AG09319 (cell line): ENCODE results near the gene PSMG2.

Source experiments
- DNase-seq: peaks from one replicate; pipeline ENCODE4 v3.0.0-alpha.2; 2010; ENCODE audit warnings: low read depth; ENCODE audit errors: extremely low read depth
- CTCF ChIP-seq: IDR thresholded peaks from 2 replicates; pipeline ENCODE4 v1.5.1; 2011; ENCODE audit warnings: low read depth, mild to moderate bottlenecking, inconsistent platforms, low read length, moderate library complexity

The PSMG2 gene

GRCh38 chr18:12769136-12769535, 66.3 kb downstream of the PSMG2 start:
- DNase-seq = no peak
- no peak for TF ChIP-seq CTCF

- no peak for DNase-seq
- TF ChIP-seq CTCF = no peak
Observed at GRCh38 chr18:12769644-12770440, 67.0 kb downstream of the PSMG2 start.

GRCh38 chr18:12770469-12771219, 67.8 kb downstream of the PSMG2 start:
- TF ChIP-seq CTCF = no peak
- no peak for DNase-seq

GRCh38 chr18:12772111-12772510, 69.3 kb downstream of the PSMG2 start:
- DNase-seq = no peak
- no peak for TF ChIP-seq CTCF

GRCh38 chr18:12773369-12773768, 70.5 kb downstream of the PSMG2 start:
- no peak for TF ChIP-seq CTCF
- DNase-seq = no peak

- no peak for DNase-seq
- TF ChIP-seq CTCF = no peak
Observed at GRCh38 chr18:12774982-12775381, 72.1 kb downstream of the PSMG2 start.
